ACC112 (cell line): ENCODE results near the gene TIPIN.

Source experiments
- H2AFZ ChIP-seq: fragments of 200-600 bp; sonication (generic); one replicate; pipeline ENCODE4 v1.6.0; 2017; ENCODE audit warnings: antibody characterized with exemption, low read length; ENCODE audit not compliant: unreplicated experiment
- H3K27ac ChIP-seq: fragments of 200-600 bp; sonication (generic); 2 replicates; pipeline ENCODE4 v1.5.1; 2014; ENCODE audit warnings: low read depth, mild to moderate bottlenecking, antibody characterized with exemption, low read length, moderate library complexity
- H3K27me3 ChIP-seq: fragments of 200-600 bp; sonication (generic); 2 replicates; pipeline ENCODE4 v1.6.1; 2014; ENCODE audit warnings: mild to moderate bottlenecking, antibody characterized with exemption, low read length, moderate library complexity, mixed read lengths; ENCODE audit not compliant: insufficient read depth
- H3K36me3 ChIP-seq: fragments of 200-600 bp; sonication (generic); 2 replicates; pipeline ENCODE4 v1.6.1; 2016; ENCODE audit warnings: mild to moderate bottlenecking, antibody characterized with exemption, low read length, moderate library complexity, mixed read lengths; ENCODE audit not compliant: insufficient read depth
- H3K4me1 ChIP-seq: fragments of 200-600 bp; sonication (generic); one replicate; pipeline ENCODE4 v1.6.1; 2016; ENCODE audit warnings: low read length, mixed read lengths; ENCODE audit not compliant: insufficient read depth, unreplicated experiment, control insufficient read depth
- H3K4me3 ChIP-seq: fragments of 200-600 bp; sonication (generic); 2 replicates; pipeline ENCODE4 v1.5.1; 2014; ENCODE audit warnings: mild to moderate bottlenecking, low read depth, low read length
- H3K79me2 ChIP-seq: fragments of 200-600 bp; sonication (generic); one replicate; pipeline ENCODE4 v1.6.0; 2016; ENCODE audit warnings: low read length; ENCODE audit not compliant: control insufficient read depth, unreplicated experiment, insufficient read depth

Gene TIPIN

GRCh38 chr15:66356359-66357236 is at the start of gene TIPIN:
TIPIN (minus strand) TSS chr15:66356685; CDS start chr15:66352947, 3,738 bp downstream.
- H3K4me3 ChIP-seq, result peak within 1 kb of the TSS; percentile 87
- peak within 1 kb of the TSS; percentile 97 for H2AFZ ChIP-seq
- H3K27me3 ChIP-seq, result no peaks in the 10 kb centered on the region
- H3K36me3 ChIP-seq, result no peaks in the 10 kb centered on the region; the same call in 1 of the 2 replicates
- H3K27ac ChIP-seq, result peak within 1 kb of the TSS; percentile 64
- peaks cover 10% of the 10 kb centered on the region for H3K4me1 ChIP-seq
- peaks cover 21% of the 10 kb centered on the region for H3K79me2 ChIP-seq

- Histone ChIP-seq H3K4me1 (peaks cover 29% of the 10 kb centered on the region), H3K27ac (no peak overlapping the region), H3K79me2 (peaks cover 99% of the 10 kb centered on the region), H3K4me3 (0 out of 2 replicates have a peak overlapping the region, but pooled peaks have one; percentile 16), H3K36me3 (no peaks in the 10 kb centered on the region; the same call in 1 of the 2 replicates), H3K27me3 (no peaks in the 10 kb centered on the region), H2AFZ (no peak overlapping the region)
Observed at GRCh38 chr15:66405615-66406014, 49.1 kb upstream of the TIPIN start.

- no peak overlapping the region for H3K4me3 ChIP-seq
- H3K27me3 ChIP-seq, result no peaks in the 10 kb centered on the region
Observed at GRCh38 chr15:66405007-66405406, 48.5 kb upstream of the TIPIN start.

GRCh38 chr15:66404532-66404931 is 48.0 kb upstream of the TIPIN start:
- Histone ChIP-seq H3K4me1 (peaks cover 36% of the 10 kb centered on the region), H3K36me3 (no peaks in the 10 kb centered on the region; the same call in 1 of the 2 replicates), H2AFZ (no peak overlapping the region), H3K4me3 (no peak overlapping the region), H3K79me2 (peaks cover 97% of the 10 kb centered on the region), H3K27me3 (no peaks in the 10 kb centered on the region), H3K27ac (no peak overlapping the region)

More at GRCh38 chr15:66405007-66405406, 48.5 kb upstream of the TIPIN start:
- peaks cover 99% of the 10 kb centered on the region for H3K79me2 ChIP-seq
- H3K27ac ChIP-seq, result no peak overlapping the region
- peaks cover 35% of the 10 kb centered on the region for H3K4me1 ChIP-seq
- H3K36me3 ChIP-seq, result no peaks in the 10 kb centered on the region; the same call in 1 of the 2 replicates
- H2AFZ ChIP-seq, result no peak overlapping the region

GRCh38 chr15:66404122-66404521 is 47.6 kb upstream of the TIPIN start:
- Histone ChIP-seq H3K27ac (no peak overlapping the region), H3K79me2 (peaks cover 97% of the 10 kb centered on the region), H3K36me3 (no peaks in the 10 kb centered on the region; the same call in 1 of the 2 replicates), H2AFZ (no peak overlapping the region), H3K4me3 (no peak overlapping the region), H3K4me1 (peaks cover 36% of the 10 kb centered on the region), H3K27me3 (no peaks in the 10 kb centered on the region)

- Histone ChIP-seq H3K4me1 (peaks cover 36% of the 10 kb centered on the region), H3K27ac (no peak overlapping the region)
Observed at GRCh38 chr15:66403323-66403722, 46.8 kb upstream of the TIPIN start.

GRCh38 chr15:66402761-66403284 is 46.3 kb upstream of the TIPIN start:
- Histone ChIP-seq H3K79me2 (peaks cover 95% of the 10 kb centered on the region), H3K36me3 (no peaks in the 10 kb centered on the region; the same call in 1 of the 2 replicates), H3K27ac (no peak overlapping the region), H3K4me3 (no peak overlapping the region), H3K4me1 (peaks cover 36% of the 10 kb centered on the region), H2AFZ (no peak overlapping the region), H3K27me3 (no peaks in the 10 kb centered on the region)

More at GRCh38 chr15:66403323-66403722, 46.8 kb upstream of the TIPIN start:
- no peaks in the 10 kb centered on the region; the same call in 1 of the 2 replicates for H3K36me3 ChIP-seq
- no peak overlapping the region for H3K4me3 ChIP-seq
- H2AFZ ChIP-seq, result no peak overlapping the region
- H3K79me2 ChIP-seq, result peaks cover 95% of the 10 kb centered on the region
- H3K27me3 ChIP-seq, result no peaks in the 10 kb centered on the region

GRCh38 chr15:66401130-66402021 is 44.9 kb upstream of the TIPIN start:
- H3K36me3 ChIP-seq, result no peaks in the 10 kb centered on the region
- no peak overlapping the region for H2AFZ ChIP-seq
- no peak overlapping the region for H3K27ac ChIP-seq
- H3K27me3 ChIP-seq, result no peaks in the 10 kb centered on the region
- peaks cover 36% of the 10 kb centered on the region for H3K4me1 ChIP-seq
- H3K79me2 ChIP-seq, result peaks cover 92% of the 10 kb centered on the region
- H3K4me3 ChIP-seq, result no peak overlapping the region

- Histone ChIP-seq H3K27ac (peak overlapping the region; percentile 34; the same call in 1 of the 2 replicates), H3K4me3 (0 out of 2 replicates have a peak overlapping the region, but pooled peaks have one; percentile 5), H3K36me3 (0 out of 2 replicates have a peak, but pooled peaks cover 6% of the 10 kb centered on the region), H3K4me1 (peaks cover 28% of the 10 kb centered on the region), H3K79me2 (peaks cover 92% of the 10 kb centered on the region), H3K27me3 (no peaks in the 10 kb centered on the region), H2AFZ (no peak overlapping the region)
Observed at GRCh38 chr15:66400351-66400774, 43.9 kb upstream of the TIPIN start.

- Histone ChIP-seq H2AFZ (no peak overlapping the region), H3K36me3 (peaks cover 10% of the 10 kb centered on the region; the same call in 1 of the 2 replicates), H3K4me3 (no peak overlapping the region), H3K79me2 (peaks cover 92% of the 10 kb centered on the region), H3K27me3 (no peaks in the 10 kb centered on the region), H3K27ac (no peak overlapping the region), H3K4me1 (peaks cover 23% of the 10 kb centered on the region)
Observed at GRCh38 chr15:66399276-66399675, 42.8 kb upstream of the TIPIN start.
